ENCODE measurements around the gene PRSS8.

DNA sequence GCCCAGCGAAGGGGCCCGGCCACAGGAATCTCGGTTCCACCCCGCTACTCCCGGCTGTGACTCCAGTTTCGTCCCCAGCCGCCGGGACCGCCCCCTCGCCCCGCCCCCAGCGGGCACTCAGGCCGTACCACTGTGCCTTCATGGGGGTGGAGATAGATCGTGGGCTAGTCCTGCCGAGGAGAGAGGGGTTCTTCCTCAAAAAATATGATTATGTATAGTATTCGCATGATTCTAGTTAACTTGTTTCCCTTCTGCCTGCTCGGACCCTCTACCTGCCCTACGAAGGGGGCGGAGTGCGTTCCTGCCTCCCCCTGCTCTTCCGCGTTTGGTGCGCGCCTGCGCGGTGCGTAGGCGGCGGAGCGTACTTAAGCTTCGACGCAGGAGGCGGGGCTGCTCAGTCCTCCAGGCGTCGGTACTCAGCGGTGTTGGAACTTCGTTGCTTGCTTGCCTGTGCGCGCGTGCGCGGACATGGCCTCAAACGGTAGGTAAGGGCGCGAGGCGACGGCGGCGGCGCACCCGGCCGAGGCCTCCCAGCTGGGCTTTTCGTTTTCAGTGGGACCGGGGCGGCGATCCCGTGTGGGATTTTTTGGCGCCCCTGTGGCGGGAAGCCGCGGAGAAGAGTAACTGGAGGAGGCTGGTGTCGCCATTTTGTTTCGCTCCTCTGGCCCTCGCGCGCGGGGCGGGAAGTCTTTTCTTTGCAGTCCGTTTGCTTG lies 44.4 kb upstream of the PRSS8 start, which contains the start of gene FUS:
- TF ChIP-seq L3MBTL2 (conservative IDR thresholded peaks at IDR 0.05): no peak
- peak; percentile 98 for TF ChIP-seq ELF4 (IDR thresholded peaks at IDR 0.05)
- TF ChIP-seq SUZ12 (IDR thresholded peaks at IDR 0.05): no peak
- TF ChIP-seq FOXK2 (IDR thresholded peaks at IDR 0.05): no peak
- TF ChIP-seq SP1 (IDR thresholded peaks at IDR 0.05): peak; percentile 79
- no peak; the same call in 1 of the 2 replicates for TF ChIP-seq NFRKB (IDR thresholded peaks at IDR 0.05)
- peak; percentile 97 for TF ChIP-seq BHLHE40 (IDR thresholded peaks at IDR 0.05; ENCODE audit: borderline replicate concordance)
- no peak for TF ChIP-seq FOXA1 (IDR thresholded peaks at IDR 0.05)
- peak; percentile 47; the same call in 1 of the 2 replicates for TF ChIP-seq ARNT (IDR thresholded peaks at IDR 0.05)
- TF ChIP-seq TARDBP (IDR thresholded peaks at IDR 0.05): no peak
